HG03280 (cell line): Measurements from ENCODE around the gene OASL.

Experiments
- ATAC-seq: cut with Tn5 transposase; IDR thresholded peaks from one replicate; pipeline ENCODE4 v1.9.1; 2021; ENCODE audit warnings: mild to moderate bottlenecking, moderate library complexity; ENCODE audit not compliant: unreplicated experiment

OASL gene

GRCh38 chr12:120994059-120994458, 45.0 kb downstream of the OASL start:
- no peak for ATAC-seq

- ATAC-seq: no peak
Observed at GRCh38 chr12:120993496-120993895, 45.5 kb downstream of the OASL start.

GRCh38 chr12:120992989-120993388, 46.1 kb downstream of the OASL start:
- no peak for ATAC-seq

GRCh38 chr12:120991965-120992364, 47.1 kb downstream of the OASL start:
- no peak for ATAC-seq

GRCh38 chr12:120990487-120991055, 48.5 kb downstream of the OASL start:
- no peak for ATAC-seq

GRCh38 chr12:120989687-120990086, 49.4 kb downstream of the OASL start:
- ATAC-seq: no peak

- ATAC-seq: no peak
Observed at GRCh38 chr12:120988658-120989057, 50.4 kb downstream of the OASL start.

GRCh38 chr12:120988234-120988633, 50.8 kb downstream of the OASL start:
- ATAC-seq: no peak

GRCh38 chr12:120984351-120984898, 54.6 kb downstream of the OASL start:
- ATAC-seq: no peak

- ATAC-seq: no peak
Observed at GRCh38 chr12:120983759-120984158, 55.3 kb downstream of the OASL start.

- no peak for ATAC-seq
Observed at GRCh38 chr12:120982659-120983058, 56.4 kb downstream of the OASL start.

- ATAC-seq: no peak
Observed at GRCh38 chr12:120981407-120981941, 57.6 kb downstream of the OASL start.

- no peak for ATAC-seq
Observed at GRCh38 chr12:120980800-120981368, 58.2 kb downstream of the OASL start.

- ATAC-seq: no peak
Observed at GRCh38 chr12:120979862-120980696, 59.0 kb downstream of the OASL start.

GRCh38 chr12:120979220-120979861, 59.7 kb downstream of the OASL start:
- ATAC-seq: no peak

- no peak for ATAC-seq
Observed at GRCh38 chr12:120978296-120979219, 60.5 kb downstream of the OASL start, which contains the start of gene HNF1A. Gene HNF1A (plus strand): TSS chr12:120978543. CDS start chr12:120978769, 226 bp downstream.

- ATAC-seq: no peak
Observed at GRCh38 chr12:120977531-120978295, 61.3 kb downstream of the OASL start.

GRCh38 chr12:120972870-120973543, 66.0 kb downstream of the OASL start:
- ATAC-seq: no peak
